Mucosa of rectum (tissue), 2 donors: ENCODE data around the gene NMT1.

Experiments
- H3K27ac ChIP-seq, 2 donors: one replicate each; pipeline ENCODE4 v1.7.0; 2013; ENCODE audit warnings: inconsistent platforms in 2 of 2, low read depth in 2 of 2, low read length in 2 of 2
- H3K27me3 ChIP-seq, 2 donors: one replicate each; pipeline ENCODE4 v1.7.0; 2013; ENCODE audit warnings: low read length in 2 of 2; ENCODE audit not compliant: control insufficient read depth in 2 of 2, insufficient read depth in 2 of 2
- H3K36me3 ChIP-seq, 2 donors: one replicate each; pipeline ENCODE4 v1.7.0; 2013; ENCODE audit warnings: low read length in 2 of 2; ENCODE audit not compliant: control insufficient read depth in 2 of 2, insufficient read depth in 2 of 2
- H3K4me1 ChIP-seq, 2 donors: one replicate each; pipeline ENCODE4 v1.7.0; 2013; ENCODE audit warnings: low read length in 2 of 2, mild to moderate bottlenecking in 1 of 2; ENCODE audit not compliant: control insufficient read depth in 2 of 2, insufficient read depth in 2 of 2
- H3K4me3 ChIP-seq, 2 donors: one replicate each; pipeline ENCODE4 v1.7.0; 2013; ENCODE audit warnings: low read length in 2 of 2
- H3K9ac ChIP-seq, 2 donors: one replicate each; pipeline ENCODE4 v1.7.0; 2013; ENCODE audit warnings: low read length in 2 of 2, low read depth in 1 of 2, mild to moderate bottlenecking in 1 of 2
- H3K9me3 ChIP-seq, 2 donors: one replicate each; pipeline ENCODE4 v1.7.0; 2013; ENCODE audit warnings: low read length in 2 of 2; ENCODE audit not compliant: control insufficient read depth in 2 of 2
- donor health status: healthy.
- donor health status: Normal muscosa, but diverticular disease.

Gene NMT1

DNA sequence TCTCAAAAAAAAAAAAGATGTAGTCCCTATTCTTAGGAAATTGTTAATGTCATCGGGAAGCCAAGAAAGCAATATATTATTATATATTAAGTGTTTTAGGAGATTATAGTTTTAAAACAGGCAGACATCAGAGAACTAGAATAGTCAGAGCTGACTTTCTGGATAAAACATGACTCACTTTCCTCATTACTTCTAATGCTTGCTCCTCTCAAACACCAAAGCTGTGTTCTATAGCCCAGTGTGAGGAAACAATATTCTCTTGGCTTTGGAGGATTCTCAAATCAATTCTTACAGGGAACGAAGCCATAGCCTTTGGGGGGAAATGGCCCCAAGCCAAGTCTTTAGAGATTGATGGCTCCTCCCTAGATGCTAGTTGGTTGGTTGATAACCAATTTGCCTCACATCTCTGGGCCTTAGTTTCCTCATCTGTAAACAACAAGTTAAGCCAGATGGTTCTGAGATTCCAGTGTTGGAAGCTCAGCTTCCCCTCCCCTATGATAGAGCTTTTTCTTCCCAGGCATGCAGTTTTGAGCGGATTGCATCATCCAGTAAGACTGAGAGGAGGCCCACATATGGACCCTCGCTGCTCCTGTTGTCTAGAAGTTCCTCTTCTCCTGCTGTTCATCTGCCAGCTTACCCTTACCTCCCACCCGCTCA lies 12.4 kb downstream of the NMT1 start:
- no peaks in the 10 kb centered on the region for H3K9me3 ChIP-seq
- H3K4me3 ChIP-seq = no peak overlapping the region
- peak overlapping the region; percentile 40 to 67 for H3K27ac ChIP-seq
- no peak overlapping the region for H3K9ac ChIP-seq
- H3K27me3 ChIP-seq = no peaks in the 10 kb centered on the region
- H3K36me3 ChIP-seq = peaks cover 4 to 10% of the 10 kb centered on the region in 2 donors
- H3K4me1 ChIP-seq = peaks cover 0 to 2% of the 10 kb centered on the region in 2 donors

- H3K9ac ChIP-seq = no peak overlapping the region
- peak overlapping the region in 1 of 2 donors; percentile 9 for H3K27ac ChIP-seq
- H3K4me3 ChIP-seq = no peak overlapping the region
- H3K4me1 ChIP-seq = peaks cover 0 to 2% of the 10 kb centered on the region in 2 donors
- H3K27me3 ChIP-seq = no peaks in the 10 kb centered on the region
- peaks cover 13 to 19% of the 10 kb centered on the region in 2 donors for H3K36me3 ChIP-seq
- H3K9me3 ChIP-seq = no peaks in the 10 kb centered on the region
Observed at GRCh38 chr17:45077643-45078042, 16.5 kb downstream of the NMT1 start.

GRCh38 chr17:45081047-45081703 lies 20.1 kb downstream of the NMT1 start:
- no peaks in the 10 kb centered on the region for H3K9me3 ChIP-seq
- H3K4me1 ChIP-seq = peaks cover 0 to 2% of the 10 kb centered on the region in 2 donors
- no peaks in the 10 kb centered on the region for H3K27me3 ChIP-seq
- H3K4me3 ChIP-seq = no peak overlapping the region
- no peak overlapping the region for H3K27ac ChIP-seq
- H3K9ac ChIP-seq = no peak overlapping the region
- H3K36me3 ChIP-seq = peaks cover 25 to 28% of the 10 kb centered on the region in 2 donors

- Histone ChIP-seq H3K4me1 (peaks cover 4 to 6% of the 10 kb centered on the region in 2 donors), H3K9ac (no peak overlapping the region), H3K9me3 (no peaks in the 10 kb centered on the region), H3K27me3 (no peaks in the 10 kb centered on the region), H3K36me3 (peaks cover 38 to 53% of the 10 kb centered on the region in 2 donors), H3K27ac (no peak overlapping the region), H3K4me3 (no peak overlapping the region)
Observed at GRCh38 chr17:45086391-45086790, 25.3 kb downstream of the NMT1 start.

GRCh38 chr17:45086865-45087503 lies 25.9 kb downstream of the NMT1 start:
- Histone ChIP-seq H3K4me1 (peaks cover 4 to 6% of the 10 kb centered on the region in 2 donors), H3K27ac (no peak overlapping the region), H3K9me3 (no peaks in the 10 kb centered on the region), H3K36me3 (peaks cover 34 to 51% of the 10 kb centered on the region in 2 donors), H3K9ac (no peak overlapping the region), H3K4me3 (no peak overlapping the region), H3K27me3 (no peaks in the 10 kb centered on the region)

- no peak overlapping the region for H3K9ac ChIP-seq
- no peak overlapping the region for H3K4me3 ChIP-seq
- H3K36me3 ChIP-seq = peaks cover 32 to 49% of the 10 kb centered on the region in 2 donors
- no peaks in the 10 kb centered on the region for H3K27me3 ChIP-seq
- no peaks in the 10 kb centered on the region for H3K9me3 ChIP-seq
- H3K4me1 ChIP-seq = peaks cover 4 to 6% of the 10 kb centered on the region in 2 donors
- H3K27ac ChIP-seq = no peak overlapping the region
Observed at GRCh38 chr17:45087504-45087975, 26.4 kb downstream of the NMT1 start.

- peaks cover 4 to 6% of the 10 kb centered on the region in 2 donors for H3K4me1 ChIP-seq
- no peak overlapping the region for H3K9ac ChIP-seq
- no peak overlapping the region for H3K4me3 ChIP-seq
- H3K27ac ChIP-seq = peak overlapping the region in 1 of 2 donors; percentile 34
- no peaks in the 10 kb centered on the region for H3K27me3 ChIP-seq
- H3K9me3 ChIP-seq = no peaks in the 10 kb centered on the region
- H3K36me3 ChIP-seq = peaks cover 32 to 48% of the 10 kb centered on the region in 2 donors
Observed at GRCh38 chr17:45087978-45088377, 26.9 kb downstream of the NMT1 start.

GRCh38 chr17:45088741-45089140 lies 27.6 kb downstream of the NMT1 start:
- H3K9me3 ChIP-seq = no peaks in the 10 kb centered on the region
- no peaks in the 10 kb centered on the region for H3K27me3 ChIP-seq
- no peak overlapping the region for H3K4me3 ChIP-seq
- no peak overlapping the region for H3K9ac ChIP-seq
- peaks cover 31 to 48% of the 10 kb centered on the region in 2 donors for H3K36me3 ChIP-seq
- no peak overlapping the region for H3K27ac ChIP-seq
- H3K4me1 ChIP-seq = peaks cover 6 to 10% of the 10 kb centered on the region in 2 donors

DNA sequence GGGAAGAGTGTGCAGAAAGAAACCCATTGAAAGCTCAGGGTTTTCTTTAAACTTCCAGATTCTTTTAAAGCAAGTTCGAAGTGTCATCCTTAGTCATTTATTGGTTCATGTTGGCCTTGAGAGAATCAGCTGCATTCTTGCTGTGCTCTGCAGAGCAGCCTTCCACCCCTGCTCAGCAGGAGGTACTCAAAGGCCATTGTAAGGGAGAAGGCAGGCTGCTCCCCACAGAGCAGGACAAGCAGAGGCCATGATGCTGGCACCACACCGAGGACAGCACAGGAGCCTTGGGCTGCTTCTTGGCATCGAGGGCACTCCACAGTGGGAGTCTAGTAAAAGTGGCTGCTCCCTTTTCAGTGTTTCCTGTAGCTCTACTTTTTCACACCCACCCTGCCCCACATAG lies 29.6 kb downstream of the NMT1 start:
- peaks cover 6 to 10% of the 10 kb centered on the region in 2 donors for H3K4me1 ChIP-seq
- no peak overlapping the region for H3K27ac ChIP-seq
- H3K9ac ChIP-seq = no peak overlapping the region
- no peaks in the 10 kb centered on the region for H3K27me3 ChIP-seq
- H3K36me3 ChIP-seq = peaks cover 27 to 48% of the 10 kb centered on the region in 2 donors
- no peak overlapping the region for H3K4me3 ChIP-seq
- H3K9me3 ChIP-seq = no peaks in the 10 kb centered on the region
